GM18502 (cell line): ENCODE data around the gene MS4A6A.
"Not testable (repeated sequence)": the region's sequence is repeated elsewhere in the genome, so short reads cannot be mapped to it uniquely, and the experiment has no call there.

ENCODE experiments used
- ATAC-seq: cut with Tn5 transposase; IDR thresholded peaks from one replicate; pipeline ENCODE4 v1.9.1; 2021; ENCODE audit warnings: mild to moderate bottlenecking; ENCODE audit not compliant: unreplicated experiment, poor library complexity

Gene MS4A6A

GRCh38 chr11:60131912-60132311 lies 51.0 kb downstream of the MS4A6A start:
- no peak for ATAC-seq

GRCh38 chr11:60130496-60130895 lies 52.4 kb downstream of the MS4A6A start:
- ATAC-seq, result no peak

- ATAC-seq, result no peak
Measured at GRCh38 chr11:60129853-60130252, 53.0 kb downstream of the MS4A6A start.

- not testable (repeated sequence) for ATAC-seq
Measured at GRCh38 chr11:60128866-60129265, 54.0 kb downstream of the MS4A6A start.

- no peak for ATAC-seq
Measured at GRCh38 chr11:60128376-60128775, 54.5 kb downstream of the MS4A6A start.

- ATAC-seq, result no peak
Measured at GRCh38 chr11:60127311-60127811, 55.5 kb downstream of the MS4A6A start.

- no peak for ATAC-seq
Measured at GRCh38 chr11:60125956-60126585, 56.8 kb downstream of the MS4A6A start.

GRCh38 chr11:60124802-60125432 lies 58.0 kb downstream of the MS4A6A start:
- ATAC-seq, result no peak
